Neural cell (in vitro differentiated cells): ENCODE results near the gene DENND4B.

Experiments used
- CTCF ChIP-seq: fragments of 450-650 bp; IDR thresholded peaks from 2 replicates; pipeline ENCODE4 v1.5.1; 2014; ENCODE audit warnings: antibody characterized with exemption, mild to moderate bottlenecking, moderate library complexity; ENCODE audit not compliant: poor library complexity, severe bottlenecking
- EP300 ChIP-seq: fragments of 450-650 bp; conservative IDR thresholded peaks from 2 replicates; pipeline ENCODE4 v1.6.1; 2014; ENCODE audit warnings: antibody characterized with exemption, mild to moderate bottlenecking, moderate library complexity; ENCODE audit not compliant: poor library complexity, severe bottlenecking
- EZH2 ChIP-seq: fragments of 200-600, 300-800 bp; shearing (Covaris generic), sonication (generic); IDR thresholded peaks from 2 replicates; pipeline ENCODE4 v1.6.1; 2014; ENCODE audit warnings: antibody characterized with exemption, low read length, borderline replicate concordance, mild to moderate bottlenecking; ENCODE audit not compliant: insufficient read depth, poor library complexity, severe bottlenecking
- MXI1 ChIP-seq: fragments of 450-650 bp; conservative IDR thresholded peaks from 2 replicates; pipeline ENCODE4 v1.6.1; 2014; ENCODE audit warnings: antibody characterized with exemption, mild to moderate bottlenecking; ENCODE audit not compliant: poor library complexity, severe bottlenecking
- POLR2AphosphoS5 ChIP-seq: IDR thresholded peaks from 2 replicates; pipeline ENCODE4 v1.6.1; 2012
- RAD21 ChIP-seq: fragments of 450-650 bp; conservative IDR thresholded peaks from 2 replicates; pipeline ENCODE4 v1.6.1; 2014; ENCODE audit warnings: antibody characterized with exemption, mild to moderate bottlenecking, moderate library complexity
- SMC3 ChIP-seq: fragments of 450-650 bp; conservative IDR thresholded peaks from 2 replicates; pipeline ENCODE4 v1.6.1; 2014; ENCODE audit warnings: antibody characterized with exemption, mild to moderate bottlenecking, moderate library complexity; ENCODE audit not compliant: poor library complexity
- TAF1 ChIP-seq: IDR thresholded peaks from 2 replicates; pipeline ENCODE4 v1.6.1; 2012; ENCODE audit warnings: low read depth

GRCh38 chr1:153973071-153973470, 26.6 kb upstream of the DENND4B start:
- TF ChIP-seq TAF1: no peak
- TF ChIP-seq CTCF: no peak
- no peak for TF ChIP-seq SMC3
- TF ChIP-seq POLR2AphosphoS5: no peak
- no peak for TF ChIP-seq EZH2
- TF ChIP-seq RAD21: no peak
- no peak for TF ChIP-seq MXI1
- TF ChIP-seq EP300: no peak
